ENCODE data around the gene METTL2B.
A peak's percentile ranks its signal among the peaks of the same experiment; 100 is the strongest.
"Not testable (repeated sequence)": the region's sequence is repeated elsewhere in the genome, so short reads cannot be mapped to it uniquely, and the experiment has no call there.

Gene METTL2B

DNA sequence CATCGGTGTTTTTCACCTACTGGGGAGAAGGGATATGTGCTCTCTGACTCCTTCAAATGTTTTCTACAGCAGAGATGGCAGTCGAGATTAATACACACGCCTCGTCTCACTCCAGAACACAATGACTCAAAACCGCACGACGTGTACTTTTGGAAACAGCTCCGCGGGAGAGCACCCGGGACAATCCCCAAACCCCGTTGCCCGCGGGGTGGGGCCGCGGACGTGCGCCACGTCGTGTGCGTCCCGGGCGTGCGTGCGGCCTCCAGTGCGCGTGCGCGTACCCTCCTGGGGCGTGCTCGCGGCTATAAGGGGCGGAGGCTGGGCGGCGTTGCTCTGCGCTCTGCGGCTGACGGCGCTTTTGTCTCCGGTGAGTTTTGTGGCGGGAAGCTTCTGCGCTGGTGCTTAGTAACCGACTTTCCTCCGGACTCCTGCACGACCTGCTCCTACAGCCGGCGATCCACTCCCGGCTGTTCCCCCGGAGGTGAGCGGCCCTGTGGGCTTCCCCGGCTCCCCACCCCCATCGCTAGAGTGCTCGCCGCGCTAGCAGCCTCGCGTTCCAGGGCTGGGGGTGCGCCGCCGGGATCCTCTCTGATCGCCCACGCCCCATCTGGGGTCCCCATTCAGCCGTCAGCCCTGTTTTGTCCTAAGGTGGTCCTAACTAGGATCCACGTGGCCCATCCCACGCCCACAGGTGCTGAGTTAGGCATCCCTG is 20.8 kb upstream of the METTL2B start, which contains the start of gene HILPDA:
Gene HILPDA, plus strand, starts transcription at position 336 of the 712 bp plus-strand sequence. CDS start 1,391 bp downstream, outside the sequence.
- DNase-seq (ENCODE audit: low read depth in 2 of 2): peak; percentile 84 to 90

DNA sequence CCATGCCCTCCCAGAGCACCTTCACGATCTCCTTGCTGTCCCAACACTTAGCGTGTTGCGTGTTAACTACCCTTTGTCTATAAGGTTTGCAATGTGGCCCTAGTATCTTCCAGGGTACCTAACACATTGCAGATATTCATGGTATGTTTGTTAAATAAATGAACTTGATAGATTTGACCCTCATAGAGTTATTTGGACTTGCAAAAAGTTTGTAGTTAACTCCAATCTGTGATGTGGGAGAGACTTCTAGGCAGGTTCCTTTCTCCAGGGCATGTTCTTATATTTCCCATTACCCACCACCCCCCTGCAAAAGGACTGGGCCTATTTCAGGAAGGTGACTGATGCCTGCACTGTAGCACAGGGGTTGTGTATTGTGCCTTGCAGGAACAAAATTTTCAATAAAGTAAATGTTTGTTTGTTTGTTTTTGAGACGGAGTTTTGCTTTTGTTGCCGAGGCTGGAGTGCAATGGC is 20.3 kb upstream of the METTL2B start:
- DNase-seq (ENCODE audit: low read depth in 2 of 2): no peak

DNA sequence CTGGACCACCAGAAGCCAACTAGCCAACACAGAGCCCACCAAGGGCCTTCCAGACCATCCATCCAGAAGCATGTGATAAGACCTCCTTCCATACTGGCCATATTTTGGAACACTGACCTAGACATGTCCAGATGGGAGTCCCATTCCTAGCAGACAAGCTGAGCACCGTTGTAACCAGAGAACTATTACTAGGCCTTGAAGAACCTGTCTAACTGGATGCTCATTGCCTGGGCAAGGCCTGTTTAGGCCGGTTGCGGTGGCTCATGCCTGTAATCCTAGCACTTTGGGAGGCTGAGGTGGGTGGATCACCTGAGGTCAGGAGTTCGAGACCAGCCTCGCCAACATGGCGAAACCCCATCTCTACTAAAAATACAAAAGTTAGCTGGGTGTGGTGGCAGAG is 19.2 kb upstream of the METTL2B start:
- not testable (repeated sequence) for DNase-seq (ENCODE audit: low read depth in 2 of 2)

DNA sequence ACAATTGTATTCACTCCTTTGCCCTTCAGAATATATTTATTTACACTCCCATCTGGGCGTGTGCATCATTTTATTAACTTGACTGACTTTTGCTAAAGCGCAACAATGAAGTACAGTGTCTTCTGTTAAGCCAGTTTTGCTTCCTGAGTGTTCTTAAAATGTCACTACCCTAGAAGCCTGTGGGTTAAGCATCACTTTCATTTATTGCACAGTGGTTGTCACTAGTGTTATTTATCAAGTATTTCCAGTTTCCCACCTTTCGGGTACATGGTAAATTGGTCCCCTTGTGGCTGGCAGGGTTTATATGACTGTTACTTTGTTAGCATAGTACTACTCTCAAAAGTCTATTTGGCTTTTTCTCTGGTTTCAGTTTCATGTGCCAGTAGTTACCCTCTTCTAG is 17.6 kb upstream of the METTL2B start:
- no peak for DNase-seq (ENCODE audit: low read depth in 2 of 2)

DNA sequence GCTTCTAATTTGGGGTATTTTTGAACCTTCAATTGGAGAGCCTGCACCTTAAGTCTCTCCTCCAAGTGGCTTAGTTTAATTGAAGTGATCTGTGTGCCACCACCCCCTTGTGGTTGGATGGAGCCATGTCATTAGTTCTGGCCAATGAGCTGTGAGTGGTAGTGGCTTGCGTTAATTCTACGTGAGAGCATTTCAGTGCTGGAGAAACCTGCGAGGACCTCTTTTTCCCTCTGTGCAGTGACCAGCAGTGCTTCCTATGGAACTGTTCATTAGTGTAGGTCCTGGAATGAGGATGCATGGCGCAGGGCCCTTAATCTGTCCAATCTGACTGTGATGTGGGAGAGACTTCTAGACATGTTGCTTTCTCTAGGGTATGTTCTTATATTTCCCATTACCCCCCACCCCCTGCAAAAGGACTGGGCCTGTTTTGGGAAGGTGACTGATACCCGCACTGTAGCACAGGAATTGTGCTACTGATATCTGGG is 17.1 kb upstream of the METTL2B start:
- peak; percentile 39 to 47 for DNase-seq (ENCODE audit: low read depth in 2 of 2)

DNA sequence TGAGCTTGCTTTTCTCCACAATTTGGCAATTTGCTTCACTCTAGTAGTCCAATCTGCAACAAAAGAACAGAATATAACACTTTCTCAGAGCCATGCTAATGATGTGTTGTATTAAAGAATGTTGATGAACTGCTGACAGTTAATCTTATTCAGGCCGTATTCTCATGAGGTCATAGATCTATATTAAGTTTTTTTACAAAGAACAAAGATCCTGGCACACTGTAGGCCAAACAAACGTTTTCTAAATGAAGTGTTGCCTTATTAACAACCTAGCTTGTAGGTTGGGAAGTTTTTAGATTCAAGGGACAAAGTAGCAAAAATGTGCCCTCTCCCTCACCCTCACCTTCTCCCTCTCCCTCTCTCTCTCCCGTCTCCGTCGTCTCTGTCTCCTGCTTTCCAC is 14.1 kb upstream of the METTL2B start:
- DNase-seq (ENCODE audit: low read depth in 2 of 2): no peak

- DNase-seq (ENCODE audit: low read depth in 2 of 2): not testable (repeated sequence)
Observed at GRCh38 chr7:128463345-128463744, 13.2 kb upstream of the METTL2B start.

GRCh38 chr7:128463933-128464332 is 12.6 kb upstream of the METTL2B start:
- not testable (repeated sequence) for DNase-seq (ENCODE audit: low read depth in 2 of 2)

- not testable (repeated sequence) for DNase-seq (ENCODE audit: low read depth in 2 of 2)
Observed at GRCh38 chr7:128466871-128467270, 9.7 kb upstream of the METTL2B start.

- DNase-seq (ENCODE audit: low read depth in 2 of 2): not testable (repeated sequence)
Observed at GRCh38 chr7:128477336-128477690, 765 bp downstream of the METTL2B start.

- not testable (repeated sequence) for DNase-seq (ENCODE audit: low read depth in 2 of 2)
Observed at GRCh38 chr7:128479082-128479481, 2.5 kb downstream of the METTL2B start.

GRCh38 chr7:128488134-128488533 is 11.6 kb downstream of the METTL2B start:
- not testable (repeated sequence) for DNase-seq (ENCODE audit: low read depth in 2 of 2)

DNA sequence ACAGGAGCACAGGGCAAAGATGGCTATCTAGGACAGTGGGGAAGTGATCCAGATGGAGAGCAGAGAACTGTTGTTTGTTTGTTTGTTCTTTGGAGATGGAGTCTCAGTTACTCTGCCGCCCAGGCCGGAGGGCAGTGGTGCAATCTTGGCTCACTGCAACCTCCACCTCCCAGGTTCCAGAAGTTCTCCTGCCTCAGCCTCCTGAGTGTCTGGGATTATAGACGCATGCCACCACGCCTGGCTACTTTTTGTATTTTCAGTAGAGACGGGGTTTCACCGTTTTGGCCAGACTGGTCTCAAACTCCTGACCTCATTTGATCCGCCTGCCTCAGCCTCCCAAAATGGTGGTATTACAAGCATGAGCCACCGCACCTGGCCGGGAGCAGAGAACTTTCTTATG is 20.9 kb downstream of the METTL2B start:
- DNase-seq (ENCODE audit: low read depth in 2 of 2): no peak

- not testable (repeated sequence) for DNase-seq (ENCODE audit: low read depth in 2 of 2)
Observed at GRCh38 chr7:128505416-128505815, 28.9 kb downstream of the METTL2B start.

DNA sequence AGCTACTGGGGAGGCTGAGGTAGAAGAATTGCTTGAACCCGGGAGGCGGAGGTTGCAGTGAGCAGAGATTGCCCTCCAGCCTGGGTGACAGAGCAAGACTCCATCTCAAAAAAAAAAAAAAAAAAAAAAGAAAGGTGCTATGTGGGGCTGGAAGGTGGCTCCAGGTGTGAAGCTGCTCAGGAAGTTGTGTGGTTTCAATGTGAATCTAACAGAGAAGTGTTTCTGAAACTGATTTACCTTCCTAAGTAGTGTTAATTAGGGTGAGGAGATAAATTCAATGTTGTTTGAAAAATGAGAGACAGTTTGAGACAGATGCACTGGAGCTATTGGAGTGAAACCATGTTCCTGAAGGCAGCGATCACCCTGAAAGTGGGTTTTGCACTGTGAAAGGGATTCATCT is 30.3 kb downstream of the METTL2B start:
- DNase-seq (ENCODE audit: low read depth in 2 of 2): not testable (repeated sequence)

GRCh38 chr7:128507321-128507993 is 30.9 kb downstream of the METTL2B start:
- not testable (repeated sequence) for DNase-seq (ENCODE audit: low read depth in 2 of 2)

DNA sequence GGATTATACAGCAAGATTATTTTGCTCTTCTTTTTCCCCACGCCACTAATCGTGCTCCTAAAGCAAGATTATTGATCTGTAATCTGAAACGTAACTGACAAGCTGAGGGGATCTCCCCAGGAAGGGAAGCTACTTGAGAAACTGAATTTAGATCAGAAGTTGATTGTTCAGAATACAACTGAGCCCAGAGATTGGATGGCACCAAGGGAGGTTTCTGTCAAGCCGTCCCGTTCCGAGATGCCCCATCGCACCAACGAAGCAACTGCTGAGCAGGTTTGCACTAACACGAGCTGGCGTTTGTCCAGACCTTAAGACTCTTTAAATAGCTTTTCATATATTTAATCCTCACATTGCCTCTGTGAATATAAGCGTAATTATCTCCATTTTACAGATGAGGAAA is 35.1 kb downstream of the METTL2B start:
- not testable (repeated sequence) for DNase-seq (ENCODE audit: low read depth in 2 of 2)

GRCh38 chr7:128515232-128515631 is 38.7 kb downstream of the METTL2B start:
- DNase-seq (ENCODE audit: low read depth in 2 of 2): not testable (repeated sequence)

DNA sequence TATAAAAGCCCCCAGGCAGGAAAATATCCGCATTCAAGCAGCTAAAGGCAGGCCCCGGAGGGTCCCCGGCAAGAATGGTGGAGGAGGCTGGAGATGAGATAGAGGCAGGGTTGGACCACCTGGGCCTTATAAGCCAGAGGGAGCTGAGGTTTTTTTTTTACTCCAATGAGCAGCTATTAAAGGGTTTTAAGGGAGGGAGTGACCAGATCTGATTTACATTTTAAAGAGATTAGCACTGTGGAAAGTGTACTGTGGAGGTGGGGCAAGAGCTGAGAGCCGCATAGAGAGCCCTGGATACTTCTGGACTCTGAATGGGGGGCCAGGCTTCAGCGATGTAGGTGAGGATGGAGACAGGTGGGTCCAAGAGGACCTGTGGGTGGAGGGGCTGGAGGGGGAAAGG is 40.5 kb downstream of the METTL2B start:
- not testable (repeated sequence) for DNase-seq (ENCODE audit: low read depth in 2 of 2)

GRCh38 chr7:128523226-128523931 is 46.8 kb downstream of the METTL2B start:
- peak; percentile 55 to 67 for DNase-seq (ENCODE audit: low read depth in 2 of 2)

DNA sequence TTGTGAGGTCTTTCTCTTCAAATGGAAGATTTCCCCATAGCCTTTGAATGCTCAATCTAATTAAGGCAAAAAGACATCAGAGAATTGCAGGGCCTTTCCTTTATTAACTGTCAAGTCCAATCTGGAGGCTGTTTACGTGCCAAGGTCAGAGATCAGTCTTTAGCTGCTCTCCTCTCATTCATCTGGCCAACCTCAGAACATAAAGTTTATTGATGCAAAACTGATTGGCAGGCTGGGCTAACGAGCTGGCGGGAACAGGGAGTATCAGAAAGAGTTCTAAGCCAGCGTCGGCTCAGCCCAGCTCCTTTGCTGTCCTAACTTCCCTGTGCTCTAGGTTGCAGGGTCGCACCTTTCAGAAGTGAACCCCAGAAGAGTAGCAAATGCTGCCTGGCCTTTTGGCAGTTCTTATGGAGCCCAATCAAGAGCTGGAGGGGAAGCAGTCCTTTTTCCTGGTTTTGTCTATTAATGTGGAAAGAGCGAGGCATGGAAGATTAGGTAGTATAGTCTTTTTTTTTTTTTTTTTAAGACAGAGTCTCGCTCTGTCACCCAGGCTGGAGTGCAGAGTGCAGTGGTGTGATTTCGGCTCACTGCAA is 47.5 kb downstream of the METTL2B start:
- DNase-seq (ENCODE audit: low read depth in 2 of 2): not testable (repeated sequence)

GRCh38 chr7:128525584-128525983 is 49.0 kb downstream of the METTL2B start:
- not testable (repeated sequence) for DNase-seq (ENCODE audit: low read depth in 2 of 2)

All from stimulated activated CD8-positive, alpha-beta memory T cell treated with anti-CD3 and anti-CD28 coated beads, Interleukin-2, amount 100 ng/mL, for 1 hour (primary cell).